Body of pancreas (tissue), 4 donors: ENCODE results near the gene TMEM107. TPM values are rescaled to one million over a fixed set of nuclear protein-coding genes. Genes with fewer than 3 reads are reported as not detected.

Source experiments
- ATAC-seq: fragments of 150-250 bp; one replicate; pipeline ENCODE4 v1.9.1; 2016
- DNase-seq, 4 donors: peaks; one replicate each; pipeline ENCODE4 v3.0.0-alpha.2; 2019
- H3K27ac ChIP-seq, 4 donors: fragments of 200-600 bp; sonication (generic); 1 replicate in 3 of 4; 2 replicates in 1 of 4; pipeline versions ENCODE4 v1.5.1 to v1.6.1; 2016 to 2019; ENCODE audit warnings: mild to moderate bottlenecking in 1 of 4, mixed read lengths in 1 of 4, moderate library complexity in 1 of 4
- H3K27me3 ChIP-seq, 2 donors: fragments of 200-600 bp; sonication (generic); one replicate each; pipeline ENCODE4 v1.6.0; 2016; ENCODE audit warnings: mild to moderate bottlenecking in 1 of 2
- H3K36me3 ChIP-seq, 2 donors: fragments of 200-600 bp; sonication (generic); replicated peaks in 1 of 2; 2 replicates each; pipeline ENCODE4 v1.5.1; 2016; ENCODE audit warnings: low read depth in 2 of 2; ENCODE audit not compliant: insufficient read depth in 1 of 2
- H3K4me1 ChIP-seq: fragments of 200-600 bp; sonication (generic); one replicate; pipeline ENCODE4 v1.6.0; 2016
- H3K4me3 ChIP-seq, 2 donors: fragments of 200-600 bp; sonication (generic); 1 replicate in 1 of 2; 2 replicates in 1 of 2; pipeline ENCODE4 v1.5.1; 2016 to 2019
- H3K9me3 ChIP-seq, 3 donors: fragments of 200-600 bp; sonication (generic); 1 replicate in 2 of 3; 2 replicates in 1 of 3; pipeline ENCODE4 v1.5.1; 2016
- POLR2A ChIP-seq, 3 donors: fragments of 450-650 bp; IDR thresholded peaks; one replicate each; pipeline ENCODE4 v1.6.1; 2016; ENCODE audit warnings: antibody characterized with exemption in 3 of 3, mild to moderate bottlenecking in 2 of 3
- WGBS, 2 donors: methylation state at CpG; one replicate each; pipeline ENCODE4 v1.1.5; 2017; 5-methylcytosine and 5-hydroxymethylcytosine counted together
- intact Hi-C: fragments of 100-400 bp; cut with DNase I; formaldehyde crosslinking; loops from one replicate; pipeline ENCODE4 v1.15.1; 2023
- total RNA-seq, 2 donors: library from RNA; depleted of rRNA; stranded (reverse); fragments of >200 nt; gene quantifications; one replicate each; pipeline ENCODE4 v1.1.0, GENCODE V29; 2016
- TF ChIP-seq, protein P1 (sequence below), 7 experiments: fragments of 450-650 bp in 4 of 7; fragments of 200-600 bp in 3 of 7; sonication (generic) in 3 of 7; IDR thresholded peaks; one replicate each; pipeline ENCODE4 v1.5.1; 2016 to 2019; ENCODE audit warnings: antibody characterized with exemption in 7 of 7

TMEM107 gene
- total RNA-seq, 2 donors from 2014 or later: 7.6 to 12.7 TPM

DNA sequence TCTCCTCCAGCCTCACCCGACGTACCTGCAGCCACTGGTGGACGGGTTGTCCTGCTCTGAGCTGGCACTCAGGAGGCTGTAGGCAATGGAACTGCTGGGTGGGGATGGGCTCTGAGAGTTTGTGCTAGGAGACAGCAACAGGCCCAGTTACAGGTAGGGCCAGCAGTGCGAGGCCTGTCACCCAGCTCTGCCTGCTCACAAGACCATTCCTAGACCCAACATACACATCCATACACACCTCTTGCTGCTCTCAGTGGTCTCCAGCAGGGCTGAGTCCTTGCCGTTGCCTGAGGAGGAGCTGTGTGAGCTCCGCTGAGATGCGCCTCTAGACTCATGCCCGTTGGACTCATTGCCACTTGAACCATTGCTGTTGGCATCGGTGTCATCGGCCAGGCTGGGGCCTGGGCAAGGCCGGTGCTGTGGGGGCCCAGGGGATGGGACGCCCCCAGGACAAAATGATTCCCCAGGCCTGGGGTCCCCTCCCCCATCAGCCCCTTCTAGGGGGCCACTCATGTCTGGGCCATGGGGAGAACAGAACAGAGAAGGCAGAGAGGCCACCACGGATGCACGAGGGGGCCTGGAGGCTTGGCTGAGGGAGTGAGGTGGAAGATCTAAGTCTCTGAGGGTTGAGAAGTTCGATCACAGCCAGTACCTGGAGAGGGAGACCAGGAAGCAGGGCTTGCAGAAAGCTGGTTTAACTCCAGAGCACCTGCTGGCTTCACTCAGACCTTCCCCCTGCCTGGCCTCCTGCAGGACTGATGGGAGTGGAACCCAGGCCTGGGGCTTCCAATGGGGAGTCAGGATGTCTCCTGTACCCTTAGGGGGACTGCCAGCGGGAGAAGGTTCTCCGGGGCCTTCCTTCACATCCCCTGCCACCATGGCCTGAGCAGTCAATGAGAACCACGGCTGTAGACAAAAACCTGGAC is 25.7 kb downstream of the TMEM107 start:
- Histone ChIP-seq H3K36me3 (peaks cover 43 to 44% of the 10 kb centered on the region in 2 donors), H3K27me3 (no peaks in the 10 kb centered on the region), H3K9me3 (no peaks in the 10 kb centered on the region), H3K4me1 (peaks cover 58% of the 10 kb centered on the region), H3K4me3 (no peak overlapping the region), H3K27ac (peak overlapping the region; percentile 99 to 100 (median 100))
- intact Hi-C loops: no loop called here
- DNase-seq (peak in 2 of 4 donors; percentile 18 to 31), ATAC-seq (no peak)
- TF ChIP-seq, protein P1, sequence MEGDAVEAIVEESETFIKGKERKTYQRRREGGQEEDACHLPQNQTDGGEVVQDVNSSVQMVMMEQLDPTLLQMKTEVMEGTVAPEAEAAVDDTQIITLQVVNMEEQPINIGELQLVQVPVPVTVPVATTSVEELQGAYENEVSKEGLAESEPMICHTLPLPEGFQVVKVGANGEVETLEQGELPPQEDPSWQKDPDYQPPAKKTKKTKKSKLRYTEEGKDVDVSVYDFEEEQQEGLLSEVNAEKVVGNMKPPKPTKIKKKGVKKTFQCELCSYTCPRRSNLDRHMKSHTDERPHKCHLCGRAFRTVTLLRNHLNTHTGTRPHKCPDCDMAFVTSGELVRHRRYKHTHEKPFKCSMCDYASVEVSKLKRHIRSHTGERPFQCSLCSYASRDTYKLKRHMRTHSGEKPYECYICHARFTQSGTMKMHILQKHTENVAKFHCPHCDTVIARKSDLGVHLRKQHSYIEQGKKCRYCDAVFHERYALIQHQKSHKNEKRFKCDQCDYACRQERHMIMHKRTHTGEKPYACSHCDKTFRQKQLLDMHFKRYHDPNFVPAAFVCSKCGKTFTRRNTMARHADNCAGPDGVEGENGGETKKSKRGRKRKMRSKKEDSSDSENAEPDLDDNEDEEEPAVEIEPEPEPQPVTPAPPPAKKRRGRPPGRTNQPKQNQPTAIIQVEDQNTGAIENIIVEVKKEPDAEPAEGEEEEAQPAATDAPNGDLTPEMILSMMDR (IDR thresholded peaks at IDR 0.05): no peak
- no peak for TF ChIP-seq POLR2A (IDR thresholded peaks at IDR 0.05)
- 80 to 84% methylated on average over 7 to 18 of the region's 18 CpGs for WGBS, 2 donors

DNA sequence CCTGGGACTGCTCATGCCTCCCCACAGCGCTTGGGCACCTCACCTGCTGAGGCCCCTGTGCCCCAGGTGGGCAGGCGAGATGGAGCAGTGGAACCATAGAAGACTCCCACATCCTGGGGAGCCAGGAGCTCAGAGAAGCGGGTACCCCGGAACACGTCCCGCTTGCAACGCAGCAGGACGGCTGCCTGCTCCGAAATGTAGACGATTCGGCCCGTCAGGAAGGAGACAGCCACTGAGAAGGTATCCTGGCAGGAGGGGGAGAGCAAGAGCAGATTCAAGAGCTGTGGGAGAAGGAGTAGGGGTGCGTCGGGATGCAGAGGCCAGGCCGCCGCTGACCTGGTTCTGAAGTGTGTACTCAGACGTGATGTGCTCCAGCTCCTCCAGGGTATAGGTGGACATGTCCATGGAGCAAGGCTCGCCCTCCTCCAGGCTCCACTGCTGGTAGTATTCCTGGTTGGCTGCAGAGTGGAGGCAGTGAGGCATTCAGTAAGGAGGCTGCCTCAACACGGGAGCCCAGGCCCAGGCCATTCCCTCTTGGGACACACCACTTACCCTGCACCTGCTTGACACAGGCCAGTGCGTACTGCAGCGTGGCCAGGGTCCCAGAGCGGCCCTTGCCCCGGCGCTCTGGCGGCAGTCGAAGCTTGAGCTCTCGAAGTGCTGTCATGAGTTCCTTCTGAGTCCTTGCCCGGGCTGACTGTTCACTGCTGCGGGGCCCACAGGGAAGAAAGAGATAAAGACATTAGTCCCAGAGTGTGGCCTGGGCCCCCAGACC is 26.6 kb downstream of the TMEM107 start:
- ATAC-seq (no peak), DNase-seq (peak in 2 of 4 donors; percentile 19 to 21)
- H3K27ac ChIP-seq: peak overlapping the region in 3 of 4 donors; percentile 4 to 100 (median 99)
- peaks cover 52% of the 10 kb centered on the region for H3K4me1 ChIP-seq
- peaks cover 51% of the 10 kb centered on the region in 2 donors for H3K36me3 ChIP-seq
- H3K27me3 ChIP-seq: no peaks in the 10 kb centered on the region
- intact Hi-C loops: no loop called here
- H3K4me3 ChIP-seq: no peak overlapping the region
- no peaks in the 10 kb centered on the region for H3K9me3 ChIP-seq
- 87 to 94% methylated on average over 9 to 29 of the region's 29 CpGs for WGBS, 2 donors
- TF ChIP-seq, protein P1 (IDR thresholded peaks at IDR 0.05): no peak
- TF ChIP-seq POLR2A (IDR thresholded peaks at IDR 0.05): no peak

DNA sequence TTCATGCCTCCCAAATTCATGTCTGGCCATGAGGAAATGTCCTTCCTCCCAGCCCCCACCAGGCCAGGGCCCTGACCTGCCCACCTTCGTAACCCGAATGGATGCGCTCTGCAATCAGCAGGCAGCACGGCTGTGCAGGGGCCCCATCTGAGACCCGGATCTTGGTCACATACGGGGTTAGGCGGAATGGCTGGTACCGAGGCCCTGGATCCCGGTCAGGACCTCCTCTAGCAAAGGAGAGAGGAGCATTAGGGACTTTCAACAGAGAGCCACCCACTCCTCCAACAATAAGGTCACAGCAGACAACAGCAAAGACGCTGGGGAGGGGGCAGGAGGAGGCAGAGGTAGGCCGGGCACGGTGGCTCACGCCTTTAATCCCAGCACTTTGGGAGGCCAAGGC is 27.6 kb downstream of the TMEM107 start:
- H3K4me1 ChIP-seq: peaks cover 41% of the 10 kb centered on the region
- peaks cover 60 to 61% of the 10 kb centered on the region in 2 donors for H3K36me3 ChIP-seq
- H3K27ac ChIP-seq: peak overlapping the region in 1 of 4 donors; percentile 22
- H3K4me3 ChIP-seq: no peak overlapping the region
- H3K9me3 ChIP-seq: no peaks in the 10 kb centered on the region
- DNase-seq (peak in 1 of 4 donors; percentile 13), ATAC-seq (no peak)
- intact Hi-C loops: no loop called here
- 83 to 89% methylated on average over 13 of the region's 13 CpGs for WGBS, 2 donors
- no peaks in the 10 kb centered on the region for H3K27me3 ChIP-seq
- TF ChIP-seq, protein P1 (IDR thresholded peaks at IDR 0.05): no peak
- TF ChIP-seq POLR2A (IDR thresholded peaks at IDR 0.05): no peak

DNA sequence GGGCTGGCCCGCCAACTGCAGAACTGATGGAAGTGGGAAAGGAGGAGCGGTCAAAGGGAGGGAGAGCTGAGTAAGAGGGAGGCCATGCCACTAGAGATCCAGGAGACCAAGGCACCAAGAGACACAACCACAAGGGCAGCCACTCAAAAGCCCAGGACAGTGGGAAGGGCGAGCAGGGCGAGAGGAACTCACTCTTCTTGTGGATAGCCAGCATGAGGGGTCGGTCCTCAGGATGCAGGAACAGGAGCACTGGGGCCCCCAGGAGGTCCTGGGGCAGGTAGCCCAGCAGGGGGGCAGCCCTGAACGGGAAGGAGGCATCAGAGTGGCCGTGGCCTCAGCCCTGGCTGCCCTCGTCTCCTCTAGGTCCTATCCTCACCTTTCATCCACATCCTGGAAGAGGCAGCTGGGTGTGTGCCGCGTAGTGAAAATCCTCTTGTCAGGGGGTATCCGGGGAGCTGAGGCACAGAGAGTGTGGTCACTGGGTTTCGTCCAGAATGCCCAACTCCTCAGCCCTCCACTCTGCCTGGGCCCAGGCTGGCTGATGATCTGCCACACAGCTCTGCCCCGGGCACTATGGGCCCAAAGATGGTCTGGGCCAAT is 28.3 kb downstream of the TMEM107 start:
- intact Hi-C loops: no loop called here
- TF ChIP-seq, protein P1 (IDR thresholded peaks at IDR 0.05): no peak
- TF ChIP-seq POLR2A (IDR thresholded peaks at IDR 0.05): peak in 1 of 3 donors; percentile 1
- peak overlapping the region in 2 of 4 donors; percentile 22 to 39 for H3K27ac ChIP-seq
- ATAC-seq: no peak
- H3K4me3 ChIP-seq: no peak overlapping the region
- no peak for DNase-seq
- H3K9me3 ChIP-seq: no peaks in the 10 kb centered on the region
- WGBS, 2 donors: 86 to 89% methylated on average over 11 to 13 of the region's 13 CpGs
- no peaks in the 10 kb centered on the region for H3K27me3 ChIP-seq
- peaks cover 35% of the 10 kb centered on the region for H3K4me1 ChIP-seq
- H3K36me3 ChIP-seq: peaks cover 65 to 68% of the 10 kb centered on the region in 2 donors
